ENCODE results near the gene ALOX5.

The ALOX5 gene

GRCh38 chr10:45425621-45426563 lies 51.9 kb downstream of the ALOX5 start:
- no peak for DNase-seq

GRCh38 chr10:45427262-45427969 lies 53.4 kb downstream of the ALOX5 start:
- DNase-seq = no peak

- no peak for DNase-seq
Observed at GRCh38 chr10:45427970-45428366, 54.0 kb downstream of the ALOX5 start.

GRCh38 chr10:45428611-45429510 lies 54.8 kb downstream of the ALOX5 start:
- DNase-seq = no peak

DNA sequence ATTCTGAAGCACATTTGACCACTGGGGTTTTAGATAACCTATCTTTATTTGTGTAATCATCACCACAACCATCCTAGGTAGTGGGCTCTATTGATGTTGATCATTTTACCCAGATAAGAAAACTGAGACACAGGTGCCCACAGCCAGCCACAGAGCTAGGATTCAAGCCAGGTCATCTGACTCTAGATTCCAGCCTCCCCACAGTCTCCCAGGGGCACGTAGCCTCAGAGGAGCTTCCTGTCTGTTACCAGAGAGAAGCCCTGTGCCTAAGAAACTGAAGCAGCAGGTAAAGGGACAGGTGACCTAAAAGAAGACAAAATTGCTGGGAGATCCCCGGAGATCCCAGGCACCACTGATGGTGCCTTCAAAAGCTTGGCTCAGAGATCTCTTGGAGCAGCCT lies 55.8 kb downstream of the ALOX5 start:
- no peak for DNase-seq

DNA sequence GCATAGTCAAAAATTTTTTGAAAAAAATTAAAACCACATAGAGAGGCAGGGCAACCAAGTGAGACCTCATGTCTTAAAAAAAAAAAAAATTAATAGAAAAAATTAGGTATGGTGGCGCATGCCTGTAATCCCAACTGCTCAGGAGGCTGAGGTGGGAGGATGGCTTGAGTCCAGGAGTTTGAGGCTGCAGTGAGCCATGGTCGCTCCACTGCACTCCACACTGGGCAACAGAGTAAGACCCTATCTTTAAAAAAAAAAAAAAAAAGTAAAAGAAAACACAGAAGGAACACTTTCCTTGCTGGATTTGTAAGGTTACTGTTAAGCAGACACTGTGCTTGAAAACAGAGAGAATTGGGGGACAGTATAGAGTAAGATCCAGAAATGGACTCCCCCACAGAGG lies 58.1 kb downstream of the ALOX5 start:
- DNase-seq = no peak

- no peak for DNase-seq
Observed at GRCh38 chr10:45432700-45433472, 58.9 kb downstream of the ALOX5 start.

GRCh38 chr10:45433716-45434469 lies 59.9 kb downstream of the ALOX5 start:
- no peak for DNase-seq

- DNase-seq = no peak
Observed at GRCh38 chr10:45437587-45438465, 63.8 kb downstream of the ALOX5 start.

GRCh38 chr10:45438466-45439090 lies 64.6 kb downstream of the ALOX5 start:
- DNase-seq = no peak

DNA sequence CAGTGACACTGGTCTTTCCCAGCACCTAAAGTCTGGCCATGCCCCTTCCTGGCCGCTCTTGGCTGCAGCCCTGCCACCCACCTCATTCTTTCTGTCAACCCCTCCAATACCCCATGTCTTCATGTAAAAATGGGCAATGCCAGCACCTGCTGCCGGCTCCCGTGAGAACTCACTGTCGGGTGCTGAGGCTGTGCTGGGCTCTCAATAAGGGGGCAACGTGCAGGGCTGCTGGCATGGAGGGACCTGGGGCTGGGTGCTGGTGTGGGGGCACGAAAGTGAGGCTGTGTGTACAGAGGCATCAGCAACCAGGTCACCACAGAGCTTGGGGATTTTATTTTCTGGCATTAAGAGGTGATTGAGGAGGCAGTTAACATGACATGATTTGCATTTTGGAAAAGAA lies 65.3 kb downstream of the ALOX5 start:
- no peak for DNase-seq

DNA sequence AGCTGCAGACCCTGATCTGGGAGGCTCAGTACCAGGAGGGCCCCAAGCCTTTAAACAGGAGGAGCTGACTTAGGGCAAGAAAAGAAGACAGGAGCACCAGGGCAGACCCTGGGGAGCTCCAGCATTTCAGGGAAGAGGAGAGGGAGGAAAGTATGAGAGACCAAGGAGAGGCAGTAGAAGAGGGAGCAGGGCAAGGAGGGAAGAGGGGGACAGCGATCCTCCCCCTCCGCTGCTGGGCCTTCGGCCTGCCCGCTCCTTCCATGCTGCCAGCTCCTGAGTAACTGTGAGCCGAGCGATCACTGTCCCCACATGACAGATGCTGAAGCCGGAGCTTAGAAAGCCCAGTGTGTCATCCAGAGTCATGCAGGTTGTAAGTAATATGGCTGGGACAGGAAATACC lies 65.9 kb downstream of the ALOX5 start:
- DNase-seq = no peak

DNA sequence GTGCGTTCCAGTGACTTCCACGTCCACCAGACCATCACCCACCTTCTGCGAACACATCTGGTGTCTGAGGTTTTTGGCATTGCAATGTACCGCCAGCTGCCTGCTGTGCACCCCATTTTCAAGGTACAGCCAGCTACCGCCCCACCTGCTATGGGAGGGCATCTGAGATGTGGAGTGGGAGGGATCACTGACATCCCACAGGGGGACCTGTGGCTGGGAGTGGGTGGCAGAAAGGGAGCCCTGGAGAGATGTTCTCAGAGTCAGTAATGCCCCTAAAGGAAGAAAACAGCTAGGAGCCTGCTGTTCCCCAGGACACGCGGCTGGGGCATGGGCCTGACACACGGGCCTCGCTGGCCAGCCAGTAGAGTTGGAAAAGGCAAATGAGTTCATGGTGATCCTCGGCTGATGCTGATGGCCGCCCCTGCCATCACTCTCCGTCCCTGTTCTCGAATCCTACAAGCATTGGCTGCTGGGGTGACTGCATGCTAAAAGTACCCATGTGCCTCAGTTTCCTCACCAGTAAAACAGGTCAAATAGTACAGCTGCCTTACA lies 66.6 kb downstream of the ALOX5 start:
- DNase-seq = no peak

DNA sequence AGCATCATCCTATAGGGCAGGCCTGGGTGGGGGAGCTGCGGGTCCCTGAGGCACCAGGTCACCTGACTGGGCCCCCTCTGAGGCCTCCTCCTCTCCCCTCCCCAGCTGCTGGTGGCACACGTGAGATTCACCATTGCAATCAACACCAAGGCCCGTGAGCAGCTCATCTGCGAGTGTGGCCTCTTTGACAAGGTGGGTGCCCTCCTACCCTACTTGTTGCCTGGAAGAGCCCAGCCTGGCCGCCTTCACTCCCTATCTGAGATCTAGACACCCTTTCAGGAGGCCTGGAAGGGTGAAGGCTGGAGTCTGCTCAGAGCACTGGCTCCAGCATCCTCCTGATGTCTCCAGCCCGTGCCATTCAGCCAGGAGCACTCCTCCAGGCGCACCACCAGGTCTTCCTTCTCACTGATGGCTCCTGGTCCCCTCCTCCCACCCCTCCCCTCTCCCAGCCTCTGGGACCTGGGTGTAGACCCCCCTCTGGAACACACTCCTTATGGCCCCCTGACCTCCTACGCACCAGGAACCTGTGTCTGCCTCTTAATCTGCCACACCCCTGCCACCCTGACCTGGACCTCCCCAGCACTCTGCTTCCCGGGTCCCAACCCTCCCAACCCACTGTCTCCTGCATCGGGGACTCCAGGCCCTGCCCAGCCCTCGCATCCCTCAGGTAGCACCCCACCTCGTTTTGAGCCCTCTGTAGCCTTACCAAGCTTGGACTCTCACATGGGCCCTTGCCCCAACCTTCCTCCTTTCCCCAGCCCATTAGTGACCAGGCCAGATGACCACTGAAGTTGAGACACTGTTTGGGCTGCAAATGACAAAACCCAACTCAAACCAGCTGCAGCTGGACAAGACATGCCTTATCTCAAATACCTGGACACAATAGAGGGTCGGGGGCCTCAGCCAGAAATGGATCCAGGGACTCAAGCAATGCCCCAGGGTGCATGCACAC lies 67.5 kb downstream of the ALOX5 start:
- DNase-seq = no peak

GRCh38 chr10:45442251-45442650 lies 68.2 kb downstream of the ALOX5 start:
- no peak for DNase-seq

DNA sequence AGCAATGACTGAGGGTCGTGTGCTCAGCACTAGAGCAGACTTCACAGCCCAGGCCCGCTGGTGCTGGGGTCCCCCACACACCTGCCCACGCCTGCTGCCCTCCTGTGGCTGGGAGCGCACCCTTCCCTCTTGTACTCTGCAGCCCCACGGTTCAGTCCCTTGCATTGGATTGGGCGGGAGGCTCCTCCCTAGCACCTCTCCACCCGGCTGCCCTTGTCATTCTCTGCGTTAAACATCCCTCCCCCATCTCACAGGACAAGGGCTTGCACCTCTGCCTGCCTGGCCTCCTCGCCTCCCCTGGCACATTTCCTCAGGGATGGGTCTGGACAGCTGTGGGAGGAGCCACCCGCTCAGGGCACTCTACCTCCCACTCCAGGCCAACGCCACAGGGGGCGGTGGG lies 68.6 kb downstream of the ALOX5 start:
- DNase-seq = no peak

- no peak for DNase-seq
Observed at GRCh38 chr10:45443101-45444009, 69.3 kb downstream of the ALOX5 start.
